NB4 (cell line): Measurements from ENCODE around the gene ARHGEF17.

Source experiments
- DNase-seq: peaks from one replicate; pipeline ENCODE4 v3.0.0; 2010; ENCODE audit warnings: low read depth
- H3K4me3 ChIP-seq: one replicate; pipeline ENCODE4 v1.5.1; 2011; ENCODE audit warnings: mild to moderate bottlenecking, low read depth, low read length, moderate library complexity
- CTCF ChIP-seq: IDR thresholded peaks from one replicate; pipeline ENCODE4 v1.5.1; 2012; ENCODE audit warnings: low read depth, low read length
- MAX ChIP-seq: IDR thresholded peaks from 2 replicates; pipeline ENCODE4 v1.6.1; 2011; ENCODE audit warnings: low read depth, low read length
- MYC ChIP-seq: IDR thresholded peaks from 2 replicates; pipeline ENCODE4 v1.6.1; 2011; ENCODE audit warnings: low read depth, low read length
- POLR2A ChIP-seq: IDR thresholded peaks from 2 replicates; pipeline ENCODE4 v1.6.1; 2011; ENCODE audit warnings: mild to moderate bottlenecking; ENCODE audit not compliant: insufficient read length; ENCODE audit errors: extremely low read depth

ARHGEF17 gene

GRCh38 chr11:73365352-73366264 lies 57.5 kb downstream of the ARHGEF17 start:
- DNase-seq: no peak
- TF ChIP-seq MYC (no peak), MAX (no peak), POLR2A (no peak), CTCF (no peak)
- no peak overlapping the region for H3K4me3 ChIP-seq

- no peak overlapping the region for H3K4me3 ChIP-seq
- TF ChIP-seq MAX (no peak), CTCF (no peak), MYC (no peak), POLR2A (no peak)
- no peak for DNase-seq
Measured at GRCh38 chr11:73366265-73366610, 58.2 kb downstream of the ARHGEF17 start.

- no peak overlapping the region for H3K4me3 ChIP-seq
- DNase-seq: no peak
- TF ChIP-seq MYC (no peak), MAX (no peak), CTCF (no peak)
Measured at GRCh38 chr11:73366953-73367352, 58.9 kb downstream of the ARHGEF17 start.

- TF ChIP-seq MAX (no peak), POLR2A (no peak), CTCF (no peak), MYC (no peak)
- no peak overlapping the region for H3K4me3 ChIP-seq
- DNase-seq: no peak
Measured at GRCh38 chr11:73367482-73368024, 59.5 kb downstream of the ARHGEF17 start.

- TF ChIP-seq MAX (no peak), CTCF (peak; percentile 18)
- H3K4me3 ChIP-seq: no peak overlapping the region
- DNase-seq: peak; percentile 61
Measured at GRCh38 chr11:73372375-73372993, 64.4 kb downstream of the ARHGEF17 start.
